HCT116 (cell line): ENCODE measurements around the gene ST14. TPM values are rescaled to one million over a fixed set of nuclear protein-coding genes. Genes with fewer than 3 reads are reported as not detected.

Source experiments
- ATAC-seq: fragments of 200-7000 bp; cut with Tn5 transposase; 2 replicates; pipeline ENCODE4 v1.9.1; 2020; ENCODE audit warnings: mild to moderate bottlenecking, moderate library complexity
- BruUV-seq: library from RNA; stranded (reverse); fragments of 400-500 nt; replicated peaks from 2 replicates; lab custom pipeline; 2021; lab: Mats Ljungman, UMichigan
- CTCF ChIA-PET: fragments of 300-600 bp; sonication (Branson Sonifier 250); formaldehyde crosslinking; loops from one replicate; lab custom pipeline; 2021; ENCODE audit warnings: antibody characterized with exemption; lab: Charles Lee
- POLR2A ChIA-PET: fragments of 300-600, 350-600 bp; sonication (Branson Sonifier 250); formaldehyde crosslinking; loops from one replicate; lab custom pipeline; 2021; ENCODE audit warnings: antibody characterized with exemption; lab: Charles Lee
- RAD21 ChIA-PET, 2 experiments: fragments of 300-600 bp; sonication (Branson Sonifier 250); formaldehyde crosslinking; loops; one replicate each; lab custom pipeline; 2023; ENCODE audit warnings: low total read pairs in 2 of 2; ENCODE audit not compliant: uncharacterized antibody in 2 of 2, unreplicated experiment in 2 of 2, low non-redundant PET in 1 of 2; lab: Charles Lee
- DNase-seq: peaks from one replicate; pipeline ENCODE4 v3.0.0-alpha.2; 2010; ENCODE audit warnings: low read depth, low spot score
- H2AFZ ChIP-seq: fragments of 200-600 bp; shearing (Covaris generic), sonication (generic); 2 replicates; pipeline ENCODE4 v1.6.1; 2017; ENCODE audit warnings: low read depth, mixed run types, mixed read lengths, antibody characterized with exemption, low read length; ENCODE audit not compliant: poor library complexity, severe bottlenecking
- H3K27ac ChIP-seq: 2 replicates; pipeline ENCODE4 v1.5.1; 2012; ENCODE audit warnings: low read depth, low read length
- H3K27me3 ChIP-seq: fragments of 200-600 bp; sonication (generic); 2 replicates; pipeline ENCODE4 v1.6.1; 2016; ENCODE audit warnings: mixed run types, low read length, mixed read lengths; ENCODE audit not compliant: insufficient read depth
- H3K36me3 ChIP-seq, 2 experiments: fragments of 200-500 bp in 1 of 2; fragments of 200-600 bp in 1 of 2; sonication (Bioruptor generic) in 1 of 2; sonication (generic) in 1 of 2; 2 replicates each; pipeline versions ENCODE4 v1.5.1 to v1.6.1; 2014 to 2016; ENCODE audit warnings: low read length in 2 of 2, inconsistent platforms in 1 of 2, mixed read lengths in 1 of 2, mixed run types in 1 of 2; ENCODE audit not compliant: insufficient read depth in 2 of 2, control insufficient read depth in 1 of 2
- H3K4me1 ChIP-seq, 2 experiments: fragments of 200-600 bp in 1 of 2; sonication (generic) in 1 of 2; 2 replicates each; pipeline versions ENCODE4 v1.5.1 to v1.6.1; 2012 to 2017; ENCODE audit warnings: low read length in 2 of 2, inconsistent platforms in 1 of 2, mild to moderate bottlenecking in 1 of 2, mixed read lengths in 1 of 2, mixed run types in 1 of 2, moderate library complexity in 1 of 2; ENCODE audit not compliant: insufficient read depth in 2 of 2, control insufficient read depth in 1 of 2
- H3K4me2 ChIP-seq: fragments of 200-600 bp; sonication (generic); 2 replicates; pipeline ENCODE4 v1.6.1; 2017; ENCODE audit warnings: mixed run types, low read length, mixed read lengths
- H3K4me3 ChIP-seq, 2 experiments: fragments of 200-600 bp in 1 of 2; sonication (generic) in 1 of 2; replicated peaks in 1 of 2; 2 replicates each; pipeline ENCODE4 v1.5.1; 2011 to 2016; ENCODE audit warnings: low read length in 2 of 2, control low read depth in 1 of 2, low read depth in 1 of 2, mild to moderate bottlenecking in 1 of 2, mixed read lengths in 1 of 2, mixed run types in 1 of 2
- H3K79me2 ChIP-seq: fragments of 200-600 bp; sonication (generic); 2 replicates; pipeline ENCODE4 v1.6.1; 2017; ENCODE audit warnings: mild to moderate bottlenecking, mixed run types, low read length, moderate library complexity, mixed read lengths; ENCODE audit not compliant: insufficient read depth
- H3K9ac ChIP-seq: fragments of 200-600 bp; sonication (generic); 2 replicates; pipeline ENCODE4 v1.6.1; 2016; ENCODE audit warnings: low read length, mixed read lengths
- H3K9me2 ChIP-seq: fragments of 200-600 bp; sonication (generic), shearing (Covaris generic); 2 replicates; pipeline ENCODE4 v1.6.1; 2017; ENCODE audit warnings: mixed run types, mild to moderate bottlenecking, moderate library complexity; ENCODE audit not compliant: insufficient read depth
- H3K9me3 ChIP-seq, 2 experiments: fragments of 200-500 bp in 1 of 2; fragments of 200-600 bp in 1 of 2; sonication (Bioruptor generic) in 1 of 2; sonication (generic) in 1 of 2; 2 replicates each; pipeline ENCODE4 v1.6.1; 2014 to 2017; ENCODE audit warnings: low read length in 2 of 2, mixed read lengths in 2 of 2, inconsistent platforms in 1 of 2, low read depth in 1 of 2, mild to moderate bottlenecking in 1 of 2, mixed run types in 1 of 2, moderate library complexity in 1 of 2; ENCODE audit not compliant: control insufficient read depth in 1 of 2, insufficient read depth in 1 of 2
- H4K20me1 ChIP-seq: fragments of 200-600 bp; sonication (generic), shearing (Covaris generic); 2 replicates; pipeline ENCODE4 v1.6.1; 2017; ENCODE audit warnings: mixed run types, mild to moderate bottlenecking, moderate library complexity; ENCODE audit not compliant: insufficient read depth
- CEBPB ChIP-seq: IDR thresholded peaks from 2 replicates; pipeline ENCODE4 v1.6.1; 2012; ENCODE audit warnings: low read depth
- EGR1 ChIP-seq: IDR thresholded peaks from 2 replicates; pipeline ENCODE4 v1.6.1; 2012; ENCODE audit warnings: low read depth
- JUND ChIP-seq: IDR thresholded peaks from 2 replicates; pipeline ENCODE4 v1.6.1; 2012
- intact Hi-C: fragments of 100-400 bp; cut with micrococcal nuclease; formaldehyde crosslinking; loops from 2 replicates; pipeline ENCODE4 v1.10.0; 2022
- total RNA-seq: library from RNA; stranded (reverse); gene quantifications from one replicate; pipeline ENCODE4 v1.2.1, GENCODE V29; 2021; ENCODE audit not compliant: unreplicated experiment
- TF ChIP-seq, protein P1 (sequence below): IDR thresholded peaks from 2 replicates; pipeline ENCODE4 v1.6.1; 2012
- TF ChIP-seq, protein P2 (sequence below), 3 experiments: fragments of 200-600 bp in 1 of 3; sonication (generic) in 1 of 3; IDR thresholded peaks in 2 of 3; conservative IDR thresholded peaks in 1 of 3; 2 replicates each; pipeline ENCODE4 v1.5.1; 2012 to 2017; ENCODE audit warnings: low read depth in 2 of 3, low read length in 2 of 3, antibody characterized with exemption in 1 of 3, borderline replicate concordance in 1 of 3, control low read depth in 1 of 3, mild to moderate bottlenecking in 1 of 3, mixed read lengths in 1 of 3, mixed run types in 1 of 3, moderate library complexity in 1 of 3; ENCODE audit not compliant: insufficient read depth in 1 of 3
- TF ChIP-seq, protein P3 (sequence below): IDR thresholded peaks from 2 replicates; pipeline ENCODE4 v1.6.1; 2011; ENCODE audit warnings: mild to moderate bottlenecking, low read length, moderate library complexity; ENCODE audit not compliant: insufficient replicate concordance; ENCODE audit errors: extremely low read depth

The ST14 gene
- total RNA-seq, 1 experiment from 2014 or later, result 107 TPM

DNA sequence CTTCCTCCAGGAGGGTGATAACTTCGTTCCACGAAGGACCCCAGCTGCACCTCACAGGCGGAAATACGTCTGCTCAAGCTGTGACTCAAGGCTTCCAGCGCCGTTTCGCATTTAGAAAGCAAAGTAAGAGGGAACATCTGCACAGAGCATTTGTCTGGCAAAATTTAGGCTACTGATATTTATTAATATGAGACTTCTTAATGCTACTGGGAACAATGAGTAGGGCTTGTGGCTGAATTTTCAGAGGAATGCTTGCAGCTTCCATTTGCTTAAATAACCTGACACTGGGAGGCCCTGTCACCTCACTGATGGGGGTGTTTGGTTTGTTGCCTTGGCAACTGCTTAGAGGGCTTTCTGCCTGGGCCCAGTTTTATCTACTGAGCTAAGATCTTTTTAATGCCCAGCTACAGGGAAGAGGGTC is 14.7 kb upstream of the ST14 start:
- no peak overlapping the region for H3K27ac ChIP-seq
- peaks cover 7 to 20% of the 10 kb centered on the region in 2 experiments; a peak in 2 of 4 replicates for H3K36me3 ChIP-seq
- POLR2A ChIA-PET, result no interaction called here
- H3K4me1 ChIP-seq, result peaks cover 31 to 41% of the 10 kb centered on the region in 2 experiments
- DNase-seq, result no peak
- TF ChIP-seq, protein P1, sequence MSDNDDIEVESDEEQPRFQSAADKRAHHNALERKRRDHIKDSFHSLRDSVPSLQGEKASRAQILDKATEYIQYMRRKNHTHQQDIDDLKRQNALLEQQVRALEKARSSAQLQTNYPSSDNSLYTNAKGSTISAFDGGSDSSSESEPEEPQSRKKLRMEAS, result no peak
- no peak for TF ChIP-seq JUND
- no peak for TF ChIP-seq EGR1
- no peak for TF ChIP-seq CEBPB
- TF ChIP-seq, protein P2, sequence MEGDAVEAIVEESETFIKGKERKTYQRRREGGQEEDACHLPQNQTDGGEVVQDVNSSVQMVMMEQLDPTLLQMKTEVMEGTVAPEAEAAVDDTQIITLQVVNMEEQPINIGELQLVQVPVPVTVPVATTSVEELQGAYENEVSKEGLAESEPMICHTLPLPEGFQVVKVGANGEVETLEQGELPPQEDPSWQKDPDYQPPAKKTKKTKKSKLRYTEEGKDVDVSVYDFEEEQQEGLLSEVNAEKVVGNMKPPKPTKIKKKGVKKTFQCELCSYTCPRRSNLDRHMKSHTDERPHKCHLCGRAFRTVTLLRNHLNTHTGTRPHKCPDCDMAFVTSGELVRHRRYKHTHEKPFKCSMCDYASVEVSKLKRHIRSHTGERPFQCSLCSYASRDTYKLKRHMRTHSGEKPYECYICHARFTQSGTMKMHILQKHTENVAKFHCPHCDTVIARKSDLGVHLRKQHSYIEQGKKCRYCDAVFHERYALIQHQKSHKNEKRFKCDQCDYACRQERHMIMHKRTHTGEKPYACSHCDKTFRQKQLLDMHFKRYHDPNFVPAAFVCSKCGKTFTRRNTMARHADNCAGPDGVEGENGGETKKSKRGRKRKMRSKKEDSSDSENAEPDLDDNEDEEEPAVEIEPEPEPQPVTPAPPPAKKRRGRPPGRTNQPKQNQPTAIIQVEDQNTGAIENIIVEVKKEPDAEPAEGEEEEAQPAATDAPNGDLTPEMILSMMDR (IDR thresholded peaks at IDR 0.05 in 2 of 3, conservative IDR thresholded peaks at IDR 0.05 in 1 of 3; ENCODE audit: borderline replicate concordance in 1 of 3, insufficient read depth in 1 of 3, low read depth in 2 of 3, low read length in 2 of 3), result no peak
- TF ChIP-seq, protein P3, sequence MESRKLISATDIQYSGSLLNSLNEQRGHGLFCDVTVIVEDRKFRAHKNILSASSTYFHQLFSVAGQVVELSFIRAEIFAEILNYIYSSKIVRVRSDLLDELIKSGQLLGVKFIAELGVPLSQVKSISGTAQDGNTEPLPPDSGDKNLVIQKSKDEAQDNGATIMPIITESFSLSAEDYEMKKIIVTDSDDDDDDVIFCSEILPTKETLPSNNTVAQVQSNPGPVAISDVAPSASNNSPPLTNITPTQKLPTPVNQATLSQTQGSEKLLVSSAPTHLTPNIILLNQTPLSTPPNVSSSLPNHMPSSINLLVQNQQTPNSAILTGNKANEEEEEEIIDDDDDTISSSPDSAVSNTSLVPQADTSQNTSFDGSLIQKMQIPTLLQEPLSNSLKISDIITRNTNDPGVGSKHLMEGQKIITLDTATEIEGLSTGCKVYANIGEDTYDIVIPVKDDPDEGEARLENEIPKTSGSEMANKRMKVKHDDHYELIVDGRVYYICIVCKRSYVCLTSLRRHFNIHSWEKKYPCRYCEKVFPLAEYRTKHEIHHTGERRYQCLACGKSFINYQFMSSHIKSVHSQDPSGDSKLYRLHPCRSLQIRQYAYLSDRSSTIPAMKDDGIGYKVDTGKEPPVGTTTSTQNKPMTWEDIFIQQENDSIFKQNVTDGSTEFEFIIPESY, result no peak
- no peaks in the 10 kb centered on the region for H3K27me3 ChIP-seq
- no peaks in the 10 kb centered on the region for H3K9me3 ChIP-seq
- CTCF ChIA-PET, result interaction anchor here (1.1 to 3.1 kb wide), 3 partner anchors 13 to 263 kb away, joined by 3 to 30 read pairs (median 4); no protein-coding TSS in a partner anchor
- intact Hi-C loops, result no loop called here
- no peak for ATAC-seq
- no peak overlapping the region for H3K9ac ChIP-seq
- peak overlapping the region; percentile 69 for H3K4me2 ChIP-seq
- BruUV-seq, result no TSS peak
- H3K9me2 ChIP-seq, result no peaks in the 10 kb centered on the region
- H3K4me3 ChIP-seq, result no peak overlapping the region
- RAD21 ChIA-PET, result interaction anchor here in 1 of 2 experiments (1.1 kb wide), 1 partner anchor 222 kb away, joined by 4 read pairs; no protein-coding TSS in a partner anchor
- H3K79me2 ChIP-seq, result no peaks in the 10 kb centered on the region
- H2AFZ ChIP-seq, result no peak overlapping the region
- peaks cover 6% of the 10 kb centered on the region; the same call in 1 of the 2 replicates for H4K20me1 ChIP-seq
